ENCODE measurements around the gene AOX1. TPM values are rescaled to one million over a fixed set of nuclear protein-coding genes. Genes with fewer than 3 reads are reported as not detected.

AOX1 gene
- total RNA-seq, 1 experiment from 2014 or later = 0.71 TPM

- RAD21 ChIA-PET (ENCODE audit: low non-redundant PET in 1 of 2, low total read pairs in 2 of 2, uncharacterized antibody in 2 of 2, unreplicated experiment in 2 of 2) = no interaction called here
- DNase-seq (ENCODE audit: low read depth, low spot score) = no peak
- BruUV-seq (replicated peaks) = no TSS peak
- Histone ChIP-seq H3K36me3 (ENCODE audit: control insufficient read depth in 1 of 2, insufficient read depth in 2 of 2, low read length in 2 of 2) (no peaks in the 10 kb centered on the region), H3K27me3 (ENCODE audit: insufficient read depth, low read length) (no peaks in the 10 kb centered on the region), H4K20me1 (ENCODE audit: insufficient read depth) (no peaks in the 10 kb centered on the region), H3K4me3 (replicated peaks in 1 of 2; ENCODE audit: low read depth in 1 of 2, low read length in 2 of 2) (no peak overlapping the region), H3K27ac (ENCODE audit: low read depth, low read length) (no peak overlapping the region), H3K9me3 (ENCODE audit: control insufficient read depth in 1 of 2, insufficient read depth in 1 of 2, low read depth in 1 of 2, low read length in 2 of 2) (no peaks in the 10 kb centered on the region), H3K79me2 (ENCODE audit: insufficient read depth, low read length) (no peaks in the 10 kb centered on the region), H3K9me2 (ENCODE audit: insufficient read depth) (no peaks in the 10 kb centered on the region), H3K4me2 (ENCODE audit: low read length) (no peak overlapping the region), H2AFZ (ENCODE audit: low read depth, low read length, poor library complexity, severe bottlenecking) (no peak overlapping the region), H3K4me1 (ENCODE audit: control insufficient read depth in 1 of 2, insufficient read depth in 2 of 2, low read length in 2 of 2) (no peaks in the 10 kb centered on the region), H3K9ac (ENCODE audit: low read length) (no peak overlapping the region)
- TF ChIP-seq JUND (IDR thresholded peaks at IDR 0.05) (no peak), ZNF274 (IDR thresholded peaks at IDR 0.05; ENCODE audit: low read depth, low read length) (no peak), EZH2 (IDR thresholded peaks at IDR 0.05) (no peak), TCF7L2 (IDR thresholded peaks at IDR 0.05; ENCODE audit: borderline replicate concordance, extremely low read depth, insufficient read depth, insufficient read length) (no peak), POLR2AphosphoS5 (IDR thresholded peaks at IDR 0.05; ENCODE audit: low read depth, low read length) (no peak), EGR1 (IDR thresholded peaks at IDR 0.05; ENCODE audit: low read depth) (no peak), MAX (IDR thresholded peaks at IDR 0.05) (no peak), ELF1 (IDR thresholded peaks at IDR 0.05; ENCODE audit: borderline replicate concordance, low read depth) (no peak), SIN3A (IDR thresholded peaks at IDR 0.05; ENCODE audit: low read depth) (no peak), REST (IDR thresholded peaks at IDR 0.05; ENCODE audit: low read depth) (no peak), CBX3 (IDR thresholded peaks at IDR 0.05; ENCODE audit: low read depth) (no peak), YY1 (IDR thresholded peaks at IDR 0.05; ENCODE audit: extremely low read depth, insufficient replicate concordance, low read depth, low read length) (no peak), CEBPB (IDR thresholded peaks at IDR 0.05; ENCODE audit: low read depth) (no peak), FOSL1 (IDR thresholded peaks at IDR 0.05; ENCODE audit: low read depth) (no peak), ATF3 (IDR thresholded peaks at IDR 0.05) (no peak), EZH2phosphoT487 (IDR thresholded peaks at IDR 0.05; ENCODE audit: borderline replicate concordance) (no peak), ZFX (IDR thresholded peaks at IDR 0.05) (no peak), CTCF (IDR thresholded peaks at IDR 0.05 in 2 of 3, conservative IDR thresholded peaks at IDR 0.05 in 1 of 3; ENCODE audit: borderline replicate concordance in 1 of 3, insufficient read depth in 1 of 3, low read depth in 2 of 3, low read length in 2 of 3) (no peak)
- POLR2A ChIA-PET = no interaction called here
- CTCF ChIA-PET = no interaction called here
- intact Hi-C loops (cut with micrococcal nuclease) = no loop called here
- no peak for ATAC-seq
These were observed 479 bp upstream of the AOX1 start for GRCh38 chr2:200585340-200585729.
